Right lobe of liver (tissue), 4 donors: Measurements from ENCODE around the gene MINDY3.

Source experiments
- CTCF ChIP-seq, 4 donors: fragments of 200-600 bp in 3 of 4; fragments of 450-650 bp in 1 of 4; IDR thresholded peaks; one replicate each; pipeline versions ENCODE4 v1.5.1 to v1.8.0; 2016 to 2022; ENCODE audit warnings: antibody characterized with exemption in 4 of 4, mild to moderate bottlenecking in 2 of 4
- POLR2A ChIP-seq: fragments of 450-650 bp; IDR thresholded peaks from one replicate; pipeline ENCODE4 v1.6.1; 2017; ENCODE audit warnings: antibody characterized with exemption, mild to moderate bottlenecking
- donor health status: DM: no; HTN: no; CAD: no.
- donor health status: DM: no; HTN: no; CAD: no.
- donor health status: DM: no; HTN: yes; CAD: no.

GRCh38 chr10:15763006-15763405 is 97.3 kb downstream of the MINDY3 start:
- TF ChIP-seq CTCF (IDR thresholded peaks at IDR 0.05) (no peak), POLR2A (no peak)
